ENCODE measurements around the gene ZNF516.

Gene ZNF516

GRCh38 chr18:76399613-76400391 is 95.2 kb downstream of the ZNF516 start:
- H3K4me3 ChIP-seq (ENCODE audit: low read depth in 1 of 2, low read length in 2 of 2): no peak overlapping the region
- H3K27ac ChIP-seq (ENCODE audit: low read depth, low read length): no peak overlapping the region
- H3K9ac ChIP-seq (ENCODE audit: low read depth in 1 of 2, low read length in 2 of 2): no peak overlapping the region
- no peaks in the 10 kb centered on the region for H3K27me3 ChIP-seq (ENCODE audit: control insufficient read depth in 1 of 2, insufficient read depth in 2 of 2, low read length in 2 of 2)
- peaks cover 6 to 7% of the 10 kb centered on the region in 2 donors for H3K36me3 ChIP-seq (ENCODE audit: control insufficient read depth in 1 of 2, insufficient read depth in 2 of 2, low read length in 2 of 2)
- H3K9me3 ChIP-seq (ENCODE audit: control insufficient read depth in 1 of 2, low read length in 2 of 2): no peaks in the 10 kb centered on the region
- peaks cover 6 to 9% of the 10 kb centered on the region in 2 donors for H3K4me1 ChIP-seq (ENCODE audit: control insufficient read depth in 1 of 2, insufficient read depth in 2 of 2, low read length in 2 of 2)

GRCh38 chr18:76398896-76399612 is 96.0 kb downstream of the ZNF516 start:
- H3K36me3 ChIP-seq (ENCODE audit: control insufficient read depth in 1 of 2, insufficient read depth in 2 of 2, low read length in 2 of 2): peaks cover 0 to under 1% of the 10 kb centered on the region in 2 donors
- no peak overlapping the region for H3K9ac ChIP-seq (ENCODE audit: low read depth in 1 of 2, low read length in 2 of 2)
- H3K4me1 ChIP-seq (ENCODE audit: control insufficient read depth in 1 of 2, insufficient read depth in 2 of 2, low read length in 2 of 2): peaks cover 6 to 9% of the 10 kb centered on the region in 2 donors
- no peaks in the 10 kb centered on the region for H3K9me3 ChIP-seq (ENCODE audit: control insufficient read depth in 1 of 2, low read length in 2 of 2)
- H3K27me3 ChIP-seq (ENCODE audit: control insufficient read depth in 1 of 2, insufficient read depth in 2 of 2, low read length in 2 of 2): no peaks in the 10 kb centered on the region
- no peak overlapping the region for H3K4me3 ChIP-seq (ENCODE audit: low read depth in 1 of 2, low read length in 2 of 2)
- no peak overlapping the region for H3K27ac ChIP-seq (ENCODE audit: low read depth, low read length)

- H3K27ac ChIP-seq (ENCODE audit: low read depth, low read length): no peak overlapping the region
- no peak overlapping the region for H3K9ac ChIP-seq (ENCODE audit: low read depth in 1 of 2, low read length in 2 of 2)
- no peak overlapping the region for H3K4me3 ChIP-seq (ENCODE audit: low read depth in 1 of 2, low read length in 2 of 2)
- H3K9me3 ChIP-seq (ENCODE audit: control insufficient read depth in 1 of 2, low read length in 2 of 2): no peaks in the 10 kb centered on the region
- no peaks in the 10 kb centered on the region for H3K36me3 ChIP-seq (ENCODE audit: control insufficient read depth in 1 of 2, insufficient read depth in 2 of 2, low read length in 2 of 2)
- H3K4me1 ChIP-seq (ENCODE audit: control insufficient read depth in 1 of 2, insufficient read depth in 2 of 2, low read length in 2 of 2): peaks cover 6 to 9% of the 10 kb centered on the region in 2 donors
- no peaks in the 10 kb centered on the region for H3K27me3 ChIP-seq (ENCODE audit: control insufficient read depth in 1 of 2, insufficient read depth in 2 of 2, low read length in 2 of 2)
Observed at GRCh38 chr18:76398295-76398694, 96.7 kb downstream of the ZNF516 start.

- H3K27me3 ChIP-seq (ENCODE audit: control insufficient read depth in 1 of 2, insufficient read depth in 2 of 2, low read length in 2 of 2): no peaks in the 10 kb centered on the region
- no peaks in the 10 kb centered on the region for H3K36me3 ChIP-seq (ENCODE audit: control insufficient read depth in 1 of 2, insufficient read depth in 2 of 2, low read length in 2 of 2)
- H3K9ac ChIP-seq (ENCODE audit: low read depth in 1 of 2, low read length in 2 of 2): no peak overlapping the region
- H3K4me3 ChIP-seq (ENCODE audit: low read depth in 1 of 2, low read length in 2 of 2): no peak overlapping the region
- no peak overlapping the region for H3K27ac ChIP-seq (ENCODE audit: low read depth, low read length)
- peaks cover 6 to 9% of the 10 kb centered on the region in 2 donors for H3K4me1 ChIP-seq (ENCODE audit: control insufficient read depth in 1 of 2, insufficient read depth in 2 of 2, low read length in 2 of 2)
- no peaks in the 10 kb centered on the region for H3K9me3 ChIP-seq (ENCODE audit: control insufficient read depth in 1 of 2, low read length in 2 of 2)
Observed at GRCh38 chr18:76397631-76398030, 97.4 kb downstream of the ZNF516 start.

- Histone ChIP-seq H3K36me3 (ENCODE audit: control insufficient read depth in 1 of 2, insufficient read depth in 2 of 2, low read length in 2 of 2) (no peaks in the 10 kb centered on the region), H3K9me3 (ENCODE audit: control insufficient read depth in 1 of 2, low read length in 2 of 2) (no peaks in the 10 kb centered on the region), H3K4me3 (ENCODE audit: low read depth in 1 of 2, low read length in 2 of 2) (no peak overlapping the region), H3K9ac (ENCODE audit: low read depth in 1 of 2, low read length in 2 of 2) (no peak overlapping the region), H3K27ac (ENCODE audit: low read depth, low read length) (no peak overlapping the region), H3K27me3 (ENCODE audit: control insufficient read depth in 1 of 2, insufficient read depth in 2 of 2, low read length in 2 of 2) (no peaks in the 10 kb centered on the region), H3K4me1 (ENCODE audit: control insufficient read depth in 1 of 2, insufficient read depth in 2 of 2, low read length in 2 of 2) (peaks cover 6 to 9% of the 10 kb centered on the region in 2 donors)
Observed at GRCh38 chr18:76396792-76397191, 98.2 kb downstream of the ZNF516 start.

GRCh38 chr18:76395609-76396008 is 99.4 kb downstream of the ZNF516 start:
- Histone ChIP-seq H3K9me3 (ENCODE audit: control insufficient read depth in 1 of 2, low read length in 2 of 2) (no peaks in the 10 kb centered on the region), H3K27ac (ENCODE audit: low read depth, low read length) (no peak overlapping the region), H3K36me3 (ENCODE audit: control insufficient read depth in 1 of 2, insufficient read depth in 2 of 2, low read length in 2 of 2) (no peaks in the 10 kb centered on the region), H3K9ac (ENCODE audit: low read depth in 1 of 2, low read length in 2 of 2) (no peak overlapping the region), H3K27me3 (ENCODE audit: control insufficient read depth in 1 of 2, insufficient read depth in 2 of 2, low read length in 2 of 2) (no peaks in the 10 kb centered on the region), H3K4me1 (ENCODE audit: control insufficient read depth in 1 of 2, insufficient read depth in 2 of 2, low read length in 2 of 2) (peaks cover 9 to 12% of the 10 kb centered on the region in 2 donors), H3K4me3 (ENCODE audit: low read depth in 1 of 2, low read length in 2 of 2) (no peak overlapping the region)

GRCh38 chr18:76394780-76395476 is 100.1 kb downstream of the ZNF516 start:
- Histone ChIP-seq H3K9me3 (ENCODE audit: control insufficient read depth in 1 of 2, low read length in 2 of 2) (no peaks in the 10 kb centered on the region), H3K4me1 (ENCODE audit: control insufficient read depth in 1 of 2, insufficient read depth in 2 of 2, low read length in 2 of 2) (peaks cover 16 to 19% of the 10 kb centered on the region in 2 donors), H3K27me3 (ENCODE audit: control insufficient read depth in 1 of 2, insufficient read depth in 2 of 2, low read length in 2 of 2) (no peaks in the 10 kb centered on the region), H3K36me3 (ENCODE audit: control insufficient read depth in 1 of 2, insufficient read depth in 2 of 2, low read length in 2 of 2) (no peaks in the 10 kb centered on the region), H3K27ac (ENCODE audit: low read depth, low read length) (no peak overlapping the region), H3K9ac (ENCODE audit: low read depth in 1 of 2, low read length in 2 of 2) (no peak overlapping the region), H3K4me3 (ENCODE audit: low read depth in 1 of 2, low read length in 2 of 2) (no peak overlapping the region)

- Histone ChIP-seq H3K4me1 (ENCODE audit: control insufficient read depth in 1 of 2, insufficient read depth in 2 of 2, low read length in 2 of 2) (peaks cover 15 to 19% of the 10 kb centered on the region in 2 donors), H3K4me3 (ENCODE audit: low read depth in 1 of 2, low read length in 2 of 2) (no peak overlapping the region), H3K27me3 (ENCODE audit: control insufficient read depth in 1 of 2, insufficient read depth in 2 of 2, low read length in 2 of 2) (no peaks in the 10 kb centered on the region), H3K36me3 (ENCODE audit: control insufficient read depth in 1 of 2, insufficient read depth in 2 of 2, low read length in 2 of 2) (no peaks in the 10 kb centered on the region), H3K27ac (ENCODE audit: low read depth, low read length) (no peak overlapping the region), H3K9me3 (ENCODE audit: control insufficient read depth in 1 of 2, low read length in 2 of 2) (no peaks in the 10 kb centered on the region), H3K9ac (ENCODE audit: low read depth in 1 of 2, low read length in 2 of 2) (no peak overlapping the region)
Observed at GRCh38 chr18:76392349-76392748, 102.7 kb downstream of the ZNF516 start.

- no peak overlapping the region for H3K9ac ChIP-seq (ENCODE audit: low read depth in 1 of 2, low read length in 2 of 2)
- H3K4me3 ChIP-seq (ENCODE audit: low read depth in 1 of 2, low read length in 2 of 2): no peak overlapping the region
- no peak overlapping the region for H3K27ac ChIP-seq (ENCODE audit: low read depth, low read length)
- H3K36me3 ChIP-seq (ENCODE audit: control insufficient read depth in 1 of 2, insufficient read depth in 2 of 2, low read length in 2 of 2): no peaks in the 10 kb centered on the region
- H3K27me3 ChIP-seq (ENCODE audit: control insufficient read depth in 1 of 2, insufficient read depth in 2 of 2, low read length in 2 of 2): no peaks in the 10 kb centered on the region
- H3K4me1 ChIP-seq (ENCODE audit: control insufficient read depth in 1 of 2, insufficient read depth in 2 of 2, low read length in 2 of 2): peaks cover 15 to 19% of the 10 kb centered on the region in 2 donors
- H3K9me3 ChIP-seq (ENCODE audit: control insufficient read depth in 1 of 2, low read length in 2 of 2): no peaks in the 10 kb centered on the region
Observed at GRCh38 chr18:76391746-76392145, 103.3 kb downstream of the ZNF516 start.

- no peak overlapping the region for H3K4me3 ChIP-seq (ENCODE audit: low read depth in 1 of 2, low read length in 2 of 2)
Observed at GRCh38 chr18:76391038-76391437, 104.0 kb downstream of the ZNF516 start.

More at GRCh38 chr18:76391038-76391437, 104.0 kb downstream of the ZNF516 start:
- Histone ChIP-seq H3K27me3 (ENCODE audit: control insufficient read depth in 1 of 2, insufficient read depth in 2 of 2, low read length in 2 of 2) (no peaks in the 10 kb centered on the region), H3K4me1 (ENCODE audit: control insufficient read depth in 1 of 2, insufficient read depth in 2 of 2, low read length in 2 of 2) (peaks cover 15 to 19% of the 10 kb centered on the region in 2 donors), H3K27ac (ENCODE audit: low read depth, low read length) (no peak overlapping the region), H3K36me3 (ENCODE audit: control insufficient read depth in 1 of 2, insufficient read depth in 2 of 2, low read length in 2 of 2) (no peaks in the 10 kb centered on the region), H3K9ac (ENCODE audit: low read depth in 1 of 2, low read length in 2 of 2) (no peak overlapping the region), H3K9me3 (ENCODE audit: control insufficient read depth in 1 of 2, low read length in 2 of 2) (no peaks in the 10 kb centered on the region)
